T-helper 2 cell treated with Interferon-gamma antibody and Interleukin-4, amounts not matched to agents 5 μg/mL and 100 μg/mL, for 36 hours (primary cell): Measurements from ENCODE around the gene OSBPL3.
"Not testable (repeated sequence)": the region's sequence is repeated elsewhere in the genome, so short reads cannot be mapped to it uniquely, and the experiment has no call there.

Experiments used
- DNase-seq: peaks from one replicate; pipeline ENCODE4 v3.0.0; 2021; ENCODE audit warnings: low spot score
- H3K27ac Mint-ChIP-seq: one replicate; pipeline ENCODE4 v1.8.0; 2021; ENCODE audit warnings: mild to moderate bottlenecking, mixed read lengths
- H3K27me3 Mint-ChIP-seq: one replicate; pipeline ENCODE4 v1.8.0; 2021; ENCODE audit warnings: low read depth, mixed read lengths
- H3K36me3 Mint-ChIP-seq: one replicate; pipeline ENCODE4 v1.8.0; 2021; ENCODE audit warnings: low read depth, mixed read lengths
- H3K4me1 Mint-ChIP-seq: one replicate; pipeline ENCODE4 v1.8.0; 2021; ENCODE audit warnings: low read depth, mixed read lengths
- H3K4me3 Mint-ChIP-seq: one replicate; pipeline ENCODE4 v1.8.0; 2022; ENCODE audit warnings: mild to moderate bottlenecking, moderate library complexity, mixed read lengths
- H3K9me3 Mint-ChIP-seq: one replicate; pipeline ENCODE4 v1.8.0; 2021; ENCODE audit warnings: mixed read lengths

The OSBPL3 gene

GRCh38 chr7:24979863-24980533, at the start of gene OSBPL3:
TSS of gene OSBPL3 (minus strand) at chr7:24980178. CDS start at chr7:24892472, 87,706 bp downstream.
- Mint-ChIP-seq H3K9me3 (no peaks in the 10 kb centered on the region), H3K4me1 (peaks cover 47% of the 10 kb centered on the region), H3K36me3 (peaks cover 27% of the 10 kb centered on the region), H3K27ac (peak within 1 kb of the TSS; percentile 95), H3K4me3 (peak within 1 kb of the TSS; percentile 95), H3K27me3 (peaks cover 3% of the 10 kb centered on the region)
- peak; percentile 92 for DNase-seq

- peaks cover 21% of the 10 kb centered on the region for H3K27me3 Mint-ChIP-seq
- H3K9me3 Mint-ChIP-seq, result no peaks in the 10 kb centered on the region
- H3K36me3 Mint-ChIP-seq, result peaks cover 4% of the 10 kb centered on the region
- peaks cover 52% of the 10 kb centered on the region for H3K4me1 Mint-ChIP-seq
- peak overlapping the region; percentile 65 for H3K4me3 Mint-ChIP-seq
- no peak for DNase-seq
- H3K27ac Mint-ChIP-seq, result peak overlapping the region; percentile 95
These were observed 49.1 kb upstream of the OSBPL3 start for GRCh38 chr7:25029075-25029474.

- Mint-ChIP-seq H3K27me3 (peaks cover 21% of the 10 kb centered on the region), H3K4me1 (peaks cover 52% of the 10 kb centered on the region), H3K36me3 (peaks cover 4% of the 10 kb centered on the region), H3K4me3 (peak overlapping the region; percentile 65), H3K27ac (peak overlapping the region; percentile 95), H3K9me3 (no peaks in the 10 kb centered on the region)
- DNase-seq, result peak; percentile 47
These were observed 48.5 kb upstream of the OSBPL3 start for GRCh38 chr7:25028370-25029021.

GRCh38 chr7:25026156-25026555, 46.2 kb upstream of the OSBPL3 start:
- H3K27ac Mint-ChIP-seq, result no peak overlapping the region
- H3K27me3 Mint-ChIP-seq, result peaks cover 32% of the 10 kb centered on the region
- peaks cover 4% of the 10 kb centered on the region for H3K36me3 Mint-ChIP-seq
- H3K4me1 Mint-ChIP-seq, result peaks cover 42% of the 10 kb centered on the region
- no peaks in the 10 kb centered on the region for H3K9me3 Mint-ChIP-seq
- H3K4me3 Mint-ChIP-seq, result no peak overlapping the region
- DNase-seq, result no peak

GRCh38 chr7:25025218-25025671, 45.3 kb upstream of the OSBPL3 start:
- peaks cover 4% of the 10 kb centered on the region for H3K36me3 Mint-ChIP-seq
- no peak for DNase-seq
- H3K27ac Mint-ChIP-seq, result no peak overlapping the region
- no peak overlapping the region for H3K4me3 Mint-ChIP-seq
- H3K4me1 Mint-ChIP-seq, result peaks cover 33% of the 10 kb centered on the region
- no peaks in the 10 kb centered on the region for H3K9me3 Mint-ChIP-seq
- H3K27me3 Mint-ChIP-seq, result peaks cover 32% of the 10 kb centered on the region

- H3K36me3 Mint-ChIP-seq, result peaks cover 4% of the 10 kb centered on the region
- peaks cover 32% of the 10 kb centered on the region for H3K27me3 Mint-ChIP-seq
- no peak for DNase-seq
- H3K27ac Mint-ChIP-seq, result no peak overlapping the region
- peaks cover 23% of the 10 kb centered on the region for H3K4me1 Mint-ChIP-seq
- no peak overlapping the region for H3K4me3 Mint-ChIP-seq
- no peaks in the 10 kb centered on the region for H3K9me3 Mint-ChIP-seq
These were observed 44.1 kb upstream of the OSBPL3 start for GRCh38 chr7:25024066-25024465.

GRCh38 chr7:25017671-25018070, 37.7 kb upstream of the OSBPL3 start:
- H3K36me3 Mint-ChIP-seq, H3K4me3 Mint-ChIP-seq, H3K27ac Mint-ChIP-seq, H3K4me1 Mint-ChIP-seq, DNase-seq, H3K9me3 Mint-ChIP-seq: not testable (repeated sequence)
- H3K27me3 Mint-ChIP-seq, result peaks cover 14% of the 10 kb centered on the region

GRCh38 chr7:25014756-25015155, 34.8 kb upstream of the OSBPL3 start:
- no peaks in the 10 kb centered on the region for H3K9me3 Mint-ChIP-seq
- H3K36me3 Mint-ChIP-seq, result no peaks in the 10 kb centered on the region
- no peak overlapping the region for H3K4me3 Mint-ChIP-seq
- no peak for DNase-seq
- peaks cover 6% of the 10 kb centered on the region for H3K27me3 Mint-ChIP-seq
- H3K27ac Mint-ChIP-seq, result no peak overlapping the region
- H3K4me1 Mint-ChIP-seq, result no peaks in the 10 kb centered on the region

- not testable (repeated sequence) for H3K4me1 Mint-ChIP-seq, H3K9me3 Mint-ChIP-seq, H3K4me3 Mint-ChIP-seq, DNase-seq, H3K27ac Mint-ChIP-seq, H3K27me3 Mint-ChIP-seq, H3K36me3 Mint-ChIP-seq
These were observed 32.7 kb upstream of the OSBPL3 start for GRCh38 chr7:25012710-25013109.

- no peak for DNase-seq
- H3K27ac Mint-ChIP-seq, result no peak overlapping the region
- H3K9me3 Mint-ChIP-seq, result peaks cover 8% of the 10 kb centered on the region
- H3K4me1 Mint-ChIP-seq, result no peaks in the 10 kb centered on the region
- H3K36me3 Mint-ChIP-seq, result no peaks in the 10 kb centered on the region
- peaks cover 6% of the 10 kb centered on the region for H3K27me3 Mint-ChIP-seq
- no peak overlapping the region for H3K4me3 Mint-ChIP-seq
These were observed 32.3 kb upstream of the OSBPL3 start for GRCh38 chr7:25012254-25012653.

GRCh38 chr7:25009257-25009656, 29.3 kb upstream of the OSBPL3 start:
- Mint-ChIP-seq H3K4me1 (no peaks in the 10 kb centered on the region), H3K4me3 (no peak overlapping the region), H3K27ac (no peak overlapping the region), H3K27me3 (peaks cover 9% of the 10 kb centered on the region), H3K9me3 (peaks cover 8% of the 10 kb centered on the region), H3K36me3 (no peaks in the 10 kb centered on the region)
- DNase-seq, result no peak

- H3K4me1 Mint-ChIP-seq, result no peaks in the 10 kb centered on the region
- no peak overlapping the region for H3K4me3 Mint-ChIP-seq
- peaks cover 8% of the 10 kb centered on the region for H3K9me3 Mint-ChIP-seq
- peaks cover 3% of the 10 kb centered on the region for H3K27me3 Mint-ChIP-seq
- DNase-seq, result no peak
- no peak overlapping the region for H3K27ac Mint-ChIP-seq
- H3K36me3 Mint-ChIP-seq, result no peaks in the 10 kb centered on the region
These were observed 27.7 kb upstream of the OSBPL3 start for GRCh38 chr7:25007668-25008067.

GRCh38 chr7:25006276-25006675, 26.3 kb upstream of the OSBPL3 start:
- Mint-ChIP-seq H3K27ac (no peak overlapping the region), H3K27me3 (peaks cover 3% of the 10 kb centered on the region)
- DNase-seq, result no peak

GRCh38 chr7:25005658-25006057, 25.7 kb upstream of the OSBPL3 start:
- H3K27ac Mint-ChIP-seq, result no peak overlapping the region
- H3K27me3 Mint-ChIP-seq, result peaks cover 7% of the 10 kb centered on the region
- H3K4me3 Mint-ChIP-seq, result no peak overlapping the region
- no peaks in the 10 kb centered on the region for H3K4me1 Mint-ChIP-seq
- H3K36me3 Mint-ChIP-seq, result peaks cover 4% of the 10 kb centered on the region
- peaks cover 13% of the 10 kb centered on the region for H3K9me3 Mint-ChIP-seq
- DNase-seq, result no peak

More at GRCh38 chr7:25006276-25006675, 26.3 kb upstream of the OSBPL3 start:
- Mint-ChIP-seq H3K4me1 (no peaks in the 10 kb centered on the region), H3K9me3 (peaks cover 8% of the 10 kb centered on the region), H3K36me3 (no peaks in the 10 kb centered on the region), H3K4me3 (no peak overlapping the region)
